Activated CD4-positive, alpha-beta T cell treated with anti-CD3 and anti-CD28 coated beads for 36 hours (primary cell): Measurements from ENCODE around the gene ADAMTS17. TPM values are rescaled to one million over a fixed set of nuclear protein-coding genes. Genes with fewer than 3 reads are reported as not detected.

ENCODE experiments used
- ATAC-seq: fragments of 200-7000 bp; cut with Tn5 transposase; one replicate; pipeline ENCODE4 v1.10.0; 2021; ENCODE audit warnings: mild to moderate bottlenecking, moderate library complexity
- CTCF ChIA-PET: fragments of 350-600 bp; sonication (Branson Sonifier 250); formaldehyde crosslinking; loops from one replicate; lab custom pipeline; 2021; ENCODE audit warnings: antibody characterized with exemption; lab: Charles Lee
- POLR2A ChIA-PET: fragments of 350-600 bp; sonication (Branson Sonifier 250); formaldehyde crosslinking; loops from one replicate; lab custom pipeline; 2021; ENCODE audit warnings: antibody characterized with exemption, inconsistent platforms; lab: Charles Lee
- DNase-seq: peaks from one replicate; pipeline ENCODE4 v3.0.0-alpha.2; 2020
- H3K27ac Mint-ChIP-seq: one replicate; pipeline ENCODE4 v1.8.0; 2021; ENCODE audit warnings: mixed read lengths
- H3K27me3 Mint-ChIP-seq: one replicate; pipeline ENCODE4 v1.8.0; 2021; ENCODE audit warnings: mixed read lengths
- H3K36me3 Mint-ChIP-seq: one replicate; pipeline ENCODE4 v1.8.0; 2021; ENCODE audit warnings: low read depth, mixed read lengths
- H3K4me1 Mint-ChIP-seq: one replicate; pipeline ENCODE4 v1.8.0; 2021; ENCODE audit warnings: mixed read lengths
- H3K4me3 Mint-ChIP-seq: one replicate; pipeline ENCODE4 v1.8.0; 2021; ENCODE audit warnings: mild to moderate bottlenecking, moderate library complexity, mixed read lengths
- H3K9me3 Mint-ChIP-seq: one replicate; pipeline ENCODE4 v1.8.0; 2021; ENCODE audit warnings: low read depth, mixed read lengths
- intact Hi-C, 2 experiments: fragments of 100-400 bp; cut with DNase I in 1 of 2; cut with micrococcal nuclease in 1 of 2; formaldehyde crosslinking; loops; one replicate each; pipeline versions ENCODE4 v1.14.2 to v1.15.1; 2022 to 2024; cut with DNase I, micrococcal nuclease
- total RNA-seq, 2 experiments: library from RNA; stranded (reverse); gene quantifications; one replicate each; pipeline ENCODE4 v1.2.3, GENCODE V29; 2021

ADAMTS17 gene
- total RNA-seq, 2 experiments from 2014 or later, result 0.49 to 0.57 TPM

DNA sequence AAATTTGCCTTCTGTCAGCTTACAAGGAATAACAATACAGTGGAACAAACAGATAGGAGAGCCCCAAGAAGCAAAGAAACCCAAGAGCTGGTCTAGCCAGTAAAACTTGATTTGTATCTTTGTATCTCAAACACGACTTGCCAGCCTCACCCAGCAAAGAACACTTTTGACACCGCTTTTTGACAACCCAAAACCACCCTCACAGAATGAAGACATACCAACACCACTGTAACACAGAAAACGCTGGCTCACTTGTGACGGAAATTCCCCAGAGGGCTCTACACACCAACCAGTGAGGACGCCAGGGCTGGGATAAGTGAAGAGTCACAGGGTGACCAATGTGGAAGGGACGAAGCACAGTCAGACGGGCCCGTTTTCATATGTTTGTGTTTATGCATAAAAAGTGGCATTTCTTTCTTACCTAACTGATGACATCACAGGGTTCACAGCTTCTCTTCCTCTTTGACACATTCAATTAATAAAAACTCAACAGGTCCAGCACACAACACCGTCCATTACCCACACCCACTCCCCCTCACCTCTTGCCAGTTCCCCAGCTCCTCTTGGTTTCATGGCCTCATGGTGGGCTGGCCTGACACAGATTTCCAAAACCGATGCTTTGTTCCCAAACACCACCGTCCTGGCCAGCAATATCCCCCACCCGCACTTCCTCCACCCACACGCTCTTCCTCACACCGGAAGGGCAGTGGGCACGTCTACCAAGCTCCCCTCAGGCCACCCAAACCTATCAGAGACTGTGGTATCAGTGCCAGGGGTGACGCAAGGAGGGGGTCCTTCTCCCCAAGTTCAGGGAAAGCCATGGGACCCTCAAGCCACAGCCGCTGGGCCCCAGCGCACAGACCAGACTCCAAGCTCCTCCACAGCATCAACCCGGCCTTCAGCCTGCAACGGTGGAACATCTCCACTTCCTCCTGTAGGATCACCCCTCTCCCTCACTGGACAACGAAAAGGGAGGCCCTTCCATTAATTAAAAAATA, 94.2 kb downstream of the ADAMTS17 start:
- ChIA-PET CTCF (interaction anchor here (1.4 kb wide), 1 partner anchor 10 kb away, joined by 5 read pairs; no protein-coding TSS in a partner anchor), POLR2A (no interaction called here)
- DNase-seq (no peak), ATAC-seq (no peak)
- no peaks in the 10 kb centered on the region for H3K36me3 Mint-ChIP-seq
- no peaks in the 10 kb centered on the region for H3K27me3 Mint-ChIP-seq
- no peak overlapping the region for H3K4me3 Mint-ChIP-seq
- H3K9me3 Mint-ChIP-seq, result no peaks in the 10 kb centered on the region
- H3K4me1 Mint-ChIP-seq, result no peaks in the 10 kb centered on the region
- intact Hi-C loops, result no loop called here
- no peak overlapping the region for H3K27ac Mint-ChIP-seq

DNA sequence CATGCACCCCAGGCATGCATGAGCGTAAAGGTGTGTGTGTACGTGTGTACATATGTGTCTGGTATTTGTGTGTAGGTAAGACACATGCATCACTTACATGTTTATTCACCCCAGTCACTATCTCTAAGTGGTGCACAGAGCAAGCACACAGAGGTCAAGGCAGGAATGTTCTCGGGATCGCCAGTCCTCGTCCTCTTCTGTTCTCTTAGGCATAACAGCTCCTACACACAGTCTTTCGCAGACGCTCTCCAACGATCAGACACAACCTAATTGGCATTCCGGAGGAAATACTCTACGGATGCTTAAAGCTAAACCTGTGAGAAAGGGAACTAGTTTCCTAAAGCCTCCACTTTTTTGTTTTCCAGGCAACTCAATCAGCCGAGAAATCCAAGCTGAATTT, 95.9 kb downstream of the ADAMTS17 start:
- Mint-ChIP-seq H3K36me3 (peaks cover 2% of the 10 kb centered on the region), H3K27me3 (no peaks in the 10 kb centered on the region), H3K4me3 (no peak overlapping the region), H3K9me3 (no peaks in the 10 kb centered on the region), H3K4me1 (no peaks in the 10 kb centered on the region), H3K27ac (no peak overlapping the region)
- DNase-seq (no peak), ATAC-seq (no peak)
- CTCF ChIA-PET, result interaction anchor here (0.6 kb wide), 1 partner anchor 101 kb away, joined by 3 read pairs; no protein-coding TSS in a partner anchor
- POLR2A ChIA-PET, result no interaction called here
- intact Hi-C loops, result no loop called here

DNA sequence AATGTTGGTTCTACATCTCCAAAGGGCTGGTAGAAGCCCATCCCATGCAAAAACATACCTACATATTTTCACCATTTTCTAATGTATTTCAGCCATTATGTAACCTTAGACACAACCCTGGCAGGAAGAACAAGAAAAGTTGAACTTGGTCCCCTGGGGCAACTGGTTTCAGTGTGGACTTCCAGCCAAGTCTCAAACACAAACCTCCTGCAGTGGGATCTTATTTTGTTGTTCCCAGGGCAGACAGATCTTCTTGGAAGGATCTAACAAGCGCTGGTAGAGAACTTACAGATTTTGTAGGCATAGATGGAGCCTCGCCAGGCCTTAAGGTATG, 96.3 kb downstream of the ADAMTS17 start:
- no peak for DNase-seq
- ChIA-PET POLR2A (no interaction called here), CTCF (interaction anchor here (0.6 kb wide), 1 partner anchor 102 kb away, joined by 3 read pairs; no protein-coding TSS in a partner anchor)
- no peak overlapping the region for H3K27ac Mint-ChIP-seq
- H3K36me3 Mint-ChIP-seq, result peaks cover 2% of the 10 kb centered on the region
- no peaks in the 10 kb centered on the region for H3K9me3 Mint-ChIP-seq
- ATAC-seq, result no peak
- no peaks in the 10 kb centered on the region for H3K4me1 Mint-ChIP-seq
- no peaks in the 10 kb centered on the region for H3K27me3 Mint-ChIP-seq
- intact Hi-C loops, result no loop called here
- no peak overlapping the region for H3K4me3 Mint-ChIP-seq

DNA sequence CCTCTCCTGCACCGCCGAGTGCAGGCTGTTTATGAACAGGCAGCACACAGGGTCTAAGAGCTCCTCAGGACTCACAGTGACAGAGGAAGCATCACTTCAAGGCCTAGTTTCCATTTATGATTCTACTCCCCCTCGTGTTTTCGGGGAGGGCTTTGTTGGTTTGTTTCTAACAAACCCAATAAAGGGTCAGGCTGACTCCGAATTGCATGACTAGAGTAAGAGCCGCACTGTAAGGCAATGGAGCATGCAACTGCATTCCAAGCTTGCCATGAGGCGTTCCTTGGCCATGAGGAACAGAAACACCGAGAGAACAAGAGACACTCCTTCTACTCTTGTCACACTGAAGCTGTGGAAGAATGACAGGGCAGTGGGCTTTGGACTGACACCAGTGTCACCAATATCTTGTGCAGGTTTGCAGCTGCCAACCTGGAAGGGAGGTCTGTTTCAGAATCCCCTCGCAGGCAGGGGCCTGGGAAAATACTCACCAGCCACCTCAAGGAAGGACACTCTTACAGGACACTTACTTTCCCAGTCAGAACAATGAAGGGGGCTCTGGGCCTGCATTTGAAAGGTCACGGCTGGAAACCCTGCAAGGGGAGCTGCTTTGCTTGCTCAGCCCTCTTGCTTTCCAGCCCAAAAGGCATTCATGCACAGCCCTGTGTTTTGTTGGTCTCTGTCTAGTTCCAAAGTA, 96.8 kb downstream of the ADAMTS17 start:
- Mint-ChIP-seq H3K36me3 (peaks cover 2% of the 10 kb centered on the region), H3K4me1 (no peaks in the 10 kb centered on the region), H3K4me3 (no peak overlapping the region), H3K9me3 (no peaks in the 10 kb centered on the region), H3K27ac (no peak overlapping the region), H3K27me3 (no peaks in the 10 kb centered on the region)
- ChIA-PET CTCF (no interaction called here), POLR2A (no interaction called here)
- DNase-seq (no peak), ATAC-seq (no peak)
- intact Hi-C loops, result no loop called here

DNA sequence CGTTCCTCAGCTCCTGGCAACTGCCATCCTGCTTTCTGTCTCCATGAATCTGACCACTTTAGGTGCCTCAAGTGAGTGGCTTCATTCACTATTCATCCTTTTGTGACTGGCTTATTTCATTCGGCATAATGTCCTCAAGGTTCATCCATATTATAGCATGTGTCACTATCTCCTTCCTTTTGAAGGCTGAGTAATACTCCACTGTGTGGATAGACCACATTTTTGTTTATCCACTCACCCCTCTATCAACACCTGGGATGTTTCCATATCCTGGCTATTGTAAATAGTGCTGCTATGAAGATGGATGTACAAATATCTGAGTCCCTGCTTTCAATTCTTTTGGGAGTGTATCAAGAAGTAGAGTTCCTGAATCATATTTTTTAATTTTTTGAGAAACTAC, 98.8 kb downstream of the ADAMTS17 start:
- intact Hi-C loops, result no loop called here
- ChIA-PET CTCF (no interaction called here), POLR2A (no interaction called here)
- no peak for DNase-seq
- no peaks in the 10 kb centered on the region for H3K27me3 Mint-ChIP-seq
- no peaks in the 10 kb centered on the region for H3K4me1 Mint-ChIP-seq
- peaks cover 2% of the 10 kb centered on the region for H3K36me3 Mint-ChIP-seq
- no peak overlapping the region for H3K4me3 Mint-ChIP-seq
- ATAC-seq, result no peak
- H3K27ac Mint-ChIP-seq, result no peak overlapping the region
- no peaks in the 10 kb centered on the region for H3K9me3 Mint-ChIP-seq

DNA sequence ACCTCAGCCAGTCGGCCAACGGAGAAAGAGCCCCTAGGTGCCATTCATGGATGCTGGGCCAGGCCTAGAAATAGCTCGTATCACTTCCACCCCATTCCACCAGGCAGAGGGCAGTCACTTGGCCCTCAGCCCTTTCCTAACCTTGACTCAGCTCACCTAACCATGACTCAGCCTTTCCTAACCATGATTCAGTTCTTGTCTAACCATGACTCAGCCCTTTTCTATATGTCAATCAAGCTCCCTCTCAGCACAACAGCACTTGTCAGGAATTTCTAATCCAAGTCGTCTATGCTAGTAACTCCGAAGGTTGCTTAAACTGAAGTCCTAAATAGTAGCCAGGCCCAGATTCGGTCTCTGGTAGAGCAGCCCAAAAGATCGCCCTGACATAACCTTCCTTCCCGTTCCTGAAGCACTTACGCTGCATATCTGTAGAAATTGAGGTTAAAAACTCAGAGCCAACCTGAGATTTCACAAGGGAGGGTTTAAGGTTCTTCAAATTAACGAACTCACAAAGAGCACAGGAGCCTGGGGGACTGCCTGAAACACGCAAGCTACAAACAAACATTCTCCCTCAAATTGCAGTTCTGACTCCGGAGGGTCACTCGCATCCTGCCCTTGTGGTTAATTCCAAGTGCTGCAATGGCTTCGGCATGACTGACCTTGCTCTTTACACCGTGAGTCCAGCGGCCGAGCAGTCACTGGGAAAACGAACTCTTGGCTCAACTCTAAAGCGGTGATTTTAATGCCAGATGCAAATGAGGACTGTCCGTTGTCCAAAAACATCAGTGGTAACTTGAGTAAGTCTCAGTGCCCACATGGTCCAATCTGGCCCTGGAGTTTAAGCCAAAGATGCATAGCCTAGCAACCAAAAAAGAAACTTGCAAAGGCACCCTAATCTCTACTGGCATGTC, 99.9 kb downstream of the ADAMTS17 start:
- intact Hi-C loops, result no loop called here
- no peaks in the 10 kb centered on the region for H3K27me3 Mint-ChIP-seq
- ATAC-seq, result no peak
- H3K4me3 Mint-ChIP-seq, result no peak overlapping the region
- H3K36me3 Mint-ChIP-seq, result peaks cover 2% of the 10 kb centered on the region
- no peaks in the 10 kb centered on the region for H3K4me1 Mint-ChIP-seq
- CTCF ChIA-PET, result no interaction called here
- no peaks in the 10 kb centered on the region for H3K9me3 Mint-ChIP-seq
- H3K27ac Mint-ChIP-seq, result no peak overlapping the region
- DNase-seq, result no peak
- POLR2A ChIA-PET, result no interaction called here

DNA sequence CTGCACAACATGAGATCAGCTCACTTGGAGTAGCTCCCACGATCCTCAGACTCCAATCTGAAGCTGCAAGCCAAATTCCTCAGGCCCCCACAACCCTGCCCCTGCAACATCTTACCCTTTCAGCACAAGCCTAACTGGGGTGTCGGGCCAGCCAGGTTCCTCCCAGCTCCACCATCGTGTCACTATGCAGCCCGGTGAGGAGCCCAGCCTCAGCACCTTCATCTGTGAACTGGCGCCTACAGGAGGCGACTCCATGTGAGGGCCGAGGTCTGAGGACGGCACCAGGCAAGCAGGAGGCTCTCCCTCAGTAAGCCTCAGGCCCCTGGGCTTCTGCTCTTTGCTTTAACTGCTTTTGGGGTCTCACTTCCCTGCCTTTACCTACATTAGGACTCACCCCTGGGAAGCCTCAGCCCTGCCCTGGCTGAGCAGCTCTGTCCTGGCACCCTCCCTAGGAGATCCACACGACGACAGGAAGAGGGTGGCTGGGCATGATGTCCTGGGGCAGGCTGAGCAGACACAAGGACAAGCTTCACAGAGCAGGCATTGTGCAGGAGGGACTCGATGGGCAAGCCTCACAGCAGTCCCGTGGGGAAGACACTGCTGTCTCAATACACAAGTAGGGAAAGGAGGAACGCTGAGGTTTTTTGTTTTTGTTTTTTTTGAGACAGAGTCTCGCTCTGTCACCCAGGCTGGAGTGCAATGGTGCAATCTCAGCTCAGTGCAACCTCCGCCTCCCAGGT, 104.6 kb downstream of the ADAMTS17 start:
- DNase-seq (no peak), ATAC-seq (no peak)
- Mint-ChIP-seq H3K27ac (no peak overlapping the region), H3K4me3 (no peak overlapping the region), H3K9me3 (no peaks in the 10 kb centered on the region), H3K36me3 (peaks cover 2% of the 10 kb centered on the region), H3K27me3 (no peaks in the 10 kb centered on the region), H3K4me1 (peaks cover 1% of the 10 kb centered on the region)
- ChIA-PET CTCF (no interaction called here), POLR2A (no interaction called here)
- intact Hi-C loops, result no loop called here

DNA sequence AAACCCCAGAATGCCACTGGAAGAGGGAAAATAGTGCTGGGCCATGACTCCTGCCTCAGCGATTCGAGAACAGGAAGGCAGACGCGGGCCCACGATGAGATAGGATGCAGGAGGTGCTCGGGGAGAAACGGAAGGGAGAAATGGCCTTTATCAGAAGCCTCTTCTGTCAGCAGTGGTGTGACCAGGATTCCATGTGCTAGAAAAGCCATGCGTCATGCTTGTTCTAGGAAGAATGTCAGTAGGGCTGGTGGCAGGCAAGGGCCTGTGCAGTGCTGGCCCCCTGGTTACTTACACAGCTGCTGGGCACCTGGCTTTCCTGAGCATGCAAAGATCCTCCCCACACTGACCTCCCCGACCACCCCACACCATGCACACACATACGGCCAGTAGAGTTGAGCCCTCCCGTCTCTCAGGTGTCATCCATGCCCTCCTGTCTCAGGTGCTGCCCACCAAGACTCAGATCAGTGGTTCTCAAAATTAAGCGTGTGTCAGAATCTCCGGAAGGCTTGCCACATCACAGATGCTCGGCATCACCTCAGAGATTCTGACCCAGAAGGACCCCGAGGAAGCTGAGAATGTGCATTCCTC, 106.7 kb downstream of the ADAMTS17 start:
- Mint-ChIP-seq H3K36me3 (no peaks in the 10 kb centered on the region), H3K27me3 (no peaks in the 10 kb centered on the region), H3K9me3 (no peaks in the 10 kb centered on the region), H3K4me3 (no peak overlapping the region), H3K4me1 (peaks cover 6% of the 10 kb centered on the region), H3K27ac (no peak overlapping the region)
- intact Hi-C loops, result no loop called here
- DNase-seq (no peak), ATAC-seq (no peak)
- ChIA-PET CTCF (interaction anchor here (0.9 kb wide), 1 partner anchor 9 kb away, joined by 3 read pairs; no protein-coding TSS in a partner anchor), POLR2A (no interaction called here)

DNA sequence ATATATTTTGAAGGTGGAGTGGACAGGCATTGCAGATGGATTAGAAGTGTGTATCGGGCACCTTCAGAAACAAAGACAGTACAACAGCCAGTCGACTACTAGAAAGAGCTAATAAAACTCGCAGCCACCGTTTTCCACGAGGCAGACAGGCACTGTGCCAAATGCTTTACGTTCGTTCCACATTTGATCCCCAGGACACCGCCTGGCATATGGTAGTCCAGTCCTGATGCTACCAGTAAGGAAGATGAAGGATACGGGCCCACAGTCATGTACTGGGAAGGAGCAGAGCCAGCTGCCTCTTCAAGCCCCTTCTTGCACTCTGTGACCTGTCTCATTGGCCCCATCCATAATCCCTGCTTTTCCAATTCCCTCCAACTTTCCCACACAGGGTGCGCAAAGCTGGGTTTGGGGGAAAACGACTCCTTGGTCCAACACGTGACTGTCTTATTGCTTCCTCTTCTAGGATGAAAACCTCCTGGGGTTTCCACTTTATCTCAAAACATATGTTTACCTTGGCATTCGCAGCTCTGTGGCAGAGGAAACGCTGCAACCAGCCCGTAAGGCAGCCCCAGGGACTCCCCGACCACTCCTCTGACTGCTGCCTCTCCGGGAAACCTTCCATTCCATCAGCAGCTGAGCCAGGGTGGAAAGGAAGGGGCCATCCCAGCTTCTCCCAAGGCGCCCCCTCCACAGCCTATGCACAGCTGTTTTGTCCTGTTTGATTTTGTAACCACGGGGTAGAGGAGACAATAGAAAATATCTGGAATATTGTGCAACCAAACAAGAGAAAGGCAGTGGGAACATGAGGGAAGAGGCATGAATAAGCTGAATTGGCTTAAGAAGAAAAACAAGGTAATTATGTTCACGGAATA, 107.4 kb downstream of the ADAMTS17 start:
- Mint-ChIP-seq H3K4me3 (no peak overlapping the region), H3K27ac (no peak overlapping the region), H3K27me3 (no peaks in the 10 kb centered on the region), H3K9me3 (no peaks in the 10 kb centered on the region), H3K36me3 (no peaks in the 10 kb centered on the region), H3K4me1 (peaks cover 13% of the 10 kb centered on the region)
- CTCF ChIA-PET, result interaction anchor here (0.6 to 1.0 kb wide), 3 partner anchors 10 to 377 kb away, joined by 3 read pairs; no protein-coding TSS in a partner anchor
- ATAC-seq, result no peak
- POLR2A ChIA-PET, result no interaction called here
- intact Hi-C loops, result no loop called here
- no peak for DNase-seq

DNA sequence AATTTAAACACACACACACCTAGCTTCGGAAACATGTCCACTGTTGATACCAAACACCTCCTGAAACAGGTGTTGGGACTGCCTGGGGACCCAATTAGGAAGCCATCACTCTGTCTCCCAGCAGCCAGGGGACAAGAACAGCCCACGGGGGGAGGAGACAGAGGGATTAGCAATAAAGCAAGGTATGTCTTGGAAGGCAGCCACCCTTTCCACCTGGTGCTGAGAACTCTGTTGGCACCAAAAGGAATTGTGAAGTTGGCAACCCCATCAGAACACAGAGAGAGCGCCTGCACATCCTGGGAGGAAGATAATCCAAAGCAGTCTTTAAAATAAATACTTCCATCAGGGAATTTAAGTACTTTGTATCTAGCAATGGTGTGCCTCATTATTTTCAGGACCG, 111.0 kb downstream of the ADAMTS17 start:
- ATAC-seq (no peak), DNase-seq (no peak)
- Mint-ChIP-seq H3K27ac (no peak overlapping the region), H3K4me3 (no peak overlapping the region), H3K36me3 (no peaks in the 10 kb centered on the region), H3K4me1 (peaks cover 17% of the 10 kb centered on the region), H3K9me3 (no peaks in the 10 kb centered on the region), H3K27me3 (no peaks in the 10 kb centered on the region)
- intact Hi-C loops, result no loop called here
- ChIA-PET POLR2A (no interaction called here), CTCF (no interaction called here)
